Glomerular endothelial cell (primary cell): ENCODE data around the gene NUDT8. TPM values are rescaled to one million over a fixed set of nuclear protein-coding genes. Genes with fewer than 3 reads are reported as not detected.
"Not testable (repeated sequence)": the region's sequence is repeated elsewhere in the genome, so short reads cannot be mapped to it uniquely, and the experiment has no call there.

Experiments used
- DNase-seq: peaks from one replicate; pipeline ENCODE4 v3.0.0-alpha.2; 2011; ENCODE audit warnings: low read depth, low spot score; ENCODE audit errors: extremely low read depth
- total RNA-seq: library from RNA; depleted of rRNA; stranded (reverse); fragments of >200 nt; gene quantifications from 2 replicates; pipeline ENCODE4 v1.2.3, GENCODE V29; 2015

Gene NUDT8
- total RNA-seq, 1 donor from 2014 or later = 10.1 TPM

DNA sequence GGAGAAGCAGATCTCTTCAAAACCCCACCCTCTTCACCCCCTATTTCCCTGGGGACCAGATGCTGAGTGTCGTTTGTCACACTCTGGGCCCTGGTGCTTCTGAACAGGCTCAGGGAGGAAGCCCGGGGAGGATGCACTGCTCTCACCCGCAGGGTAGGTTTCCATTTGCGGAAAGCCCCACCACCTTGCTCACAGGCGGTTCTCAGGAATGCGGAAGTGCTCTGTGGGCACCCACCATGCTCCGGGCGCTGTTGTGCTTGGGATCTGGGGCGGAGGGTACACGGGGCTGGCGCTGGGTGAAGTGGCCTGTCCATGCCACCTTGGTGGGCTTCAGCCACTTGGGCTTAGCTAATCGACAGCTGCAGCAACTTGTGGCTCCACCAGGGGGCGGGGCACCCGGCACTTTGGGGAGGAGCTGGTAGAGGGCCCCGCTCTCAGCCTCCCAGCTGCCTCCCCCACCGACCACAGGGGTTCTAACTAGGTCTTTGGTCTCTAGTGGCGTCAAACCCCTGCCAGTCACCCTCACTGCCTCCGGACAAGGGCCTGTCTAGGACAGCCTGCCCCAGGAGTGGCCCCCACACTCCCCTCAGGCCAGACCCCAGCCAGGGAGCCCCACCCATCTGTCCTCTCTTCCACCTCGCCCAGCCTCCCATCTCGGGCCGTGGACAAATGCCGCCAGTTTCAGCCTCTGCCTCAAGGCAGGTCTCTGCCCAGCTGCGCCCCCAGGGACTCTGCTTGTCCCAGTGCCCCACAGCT, 15.6 kb downstream of the NUDT8 start:
- no peak for DNase-seq

GRCh38 chr11:67613313-67613959, 16.3 kb downstream of the NUDT8 start:
- no peak for DNase-seq

GRCh38 chr11:67612751-67613150, 17.0 kb downstream of the NUDT8 start:
- no peak for DNase-seq

GRCh38 chr11:67611704-67612587, 17.8 kb downstream of the NUDT8 start:
- no peak for DNase-seq

GRCh38 chr11:67611165-67611564, 18.6 kb downstream of the NUDT8 start:
- DNase-seq = no peak

- no peak for DNase-seq
Observed at GRCh38 chr11:67610302-67610868, 19.4 kb downstream of the NUDT8 start.

DNA sequence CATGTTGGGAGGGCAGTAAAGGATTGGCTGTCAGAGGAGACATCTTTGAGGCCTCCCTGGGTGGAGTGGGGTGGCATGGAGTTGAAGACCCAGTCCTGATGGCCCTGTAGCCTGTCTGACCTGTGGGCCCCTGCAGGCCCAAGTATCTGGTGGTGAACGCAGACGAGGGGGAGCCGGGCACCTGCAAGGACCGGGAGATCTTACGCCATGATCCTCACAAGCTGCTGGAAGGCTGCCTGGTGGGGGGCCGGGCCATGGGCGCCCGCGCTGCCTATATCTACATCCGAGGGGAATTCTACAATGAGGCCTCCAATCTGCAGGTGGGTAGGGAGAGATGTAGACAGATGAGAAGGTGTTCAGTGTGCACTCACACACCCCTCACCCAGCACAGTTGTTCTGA, 20.4 kb downstream of the NUDT8 start:
- DNase-seq = no peak

DNA sequence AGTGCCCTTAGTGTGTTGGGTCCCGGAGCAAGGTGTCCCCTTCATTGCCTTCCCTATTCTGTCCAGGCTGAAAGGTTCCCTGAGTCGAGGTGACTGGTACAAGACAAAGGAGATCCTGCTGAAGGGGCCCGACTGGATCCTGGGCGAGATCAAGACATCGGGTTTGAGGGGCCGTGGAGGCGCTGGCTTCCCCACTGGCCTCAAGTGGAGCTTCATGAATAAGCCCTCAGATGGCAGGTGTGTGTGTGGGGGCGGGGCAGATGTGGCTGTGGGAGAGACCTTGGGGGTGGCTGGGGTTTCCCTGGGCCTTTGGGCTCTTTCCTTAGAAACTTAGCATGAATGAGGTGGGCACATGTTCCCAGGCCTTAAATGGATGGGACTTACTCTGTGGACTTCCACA, 21.3 kb downstream of the NUDT8 start:
- DNase-seq = no peak

- no peak for DNase-seq
Observed at GRCh38 chr11:67607507-67607906, 22.2 kb downstream of the NUDT8 start.

DNA sequence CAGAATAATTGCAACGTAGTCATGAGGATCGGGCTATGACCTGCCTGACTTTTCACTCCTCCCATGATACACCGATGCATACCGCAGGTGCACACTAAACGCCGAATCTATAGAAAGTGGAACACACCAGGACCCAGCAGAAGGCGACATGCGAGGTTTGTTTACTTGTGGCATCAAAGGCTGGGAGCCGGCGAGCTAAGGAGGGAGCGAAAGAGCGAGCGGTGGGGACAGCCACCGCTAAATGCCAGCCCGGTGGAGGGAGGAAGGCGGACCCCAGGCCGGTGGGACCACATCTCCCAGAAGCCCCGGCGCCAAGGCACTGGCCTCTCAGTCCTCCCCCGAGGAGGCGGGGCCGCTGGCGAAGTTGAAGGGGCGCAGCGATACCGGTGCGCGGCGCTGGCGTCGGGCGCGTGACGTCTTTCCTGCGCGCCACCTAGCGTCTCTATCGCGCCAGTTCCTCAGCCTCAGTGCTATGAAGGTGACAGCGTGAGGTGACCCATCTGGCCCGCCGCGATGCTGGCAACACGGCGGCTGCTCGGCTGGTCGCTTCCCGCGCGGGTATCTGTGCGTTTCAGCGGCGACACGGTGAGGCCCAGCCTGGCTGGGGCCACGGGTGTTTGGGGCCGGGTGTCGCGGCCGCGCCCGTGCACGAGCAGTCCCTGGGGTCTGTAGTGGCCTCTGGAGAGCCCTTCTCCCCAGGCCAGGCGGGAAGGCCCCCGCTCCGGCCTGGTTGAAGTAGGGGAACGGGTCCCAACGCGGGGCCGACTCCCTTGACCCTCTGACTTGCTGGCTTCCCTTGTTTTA, 23.0 kb downstream of the NUDT8 start, which contains the start of gene NDUFV1:
Gene NDUFV1 (plus strand): TSS at position 445 of the 804 bp plus-strand sequence. CDS start 69 bp downstream, at position 514.
- DNase-seq = peak; percentile 34

- no peak for DNase-seq
Observed at GRCh38 chr11:67606093-67606491, 23.6 kb downstream of the NUDT8 start.

- no peak for DNase-seq
Observed at GRCh38 chr11:67605231-67606011, 24.3 kb downstream of the NUDT8 start.

- DNase-seq = no peak
Observed at GRCh38 chr11:67604815-67605214, 24.9 kb downstream of the NUDT8 start.

DNA sequence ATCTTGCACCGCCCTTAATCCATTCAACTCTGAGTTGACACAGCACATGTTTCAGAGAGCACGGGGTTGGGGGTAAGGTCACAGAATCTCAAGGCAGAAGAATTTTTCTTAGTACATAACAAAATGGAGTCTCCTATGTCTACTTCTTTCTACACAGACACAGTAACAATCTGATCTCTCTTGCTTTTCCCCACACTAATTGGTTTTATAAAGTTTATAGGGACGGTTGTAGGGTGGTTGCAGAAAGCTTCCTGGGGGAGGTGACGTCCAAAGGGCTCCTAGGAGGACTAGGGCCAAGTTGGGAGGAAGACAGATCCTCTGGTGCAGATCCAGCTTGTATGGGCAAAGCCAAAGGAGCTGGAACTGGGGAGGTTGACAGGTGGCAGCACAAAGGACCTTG, 25.6 kb downstream of the NUDT8 start:
- not testable (repeated sequence) for DNase-seq

DNA sequence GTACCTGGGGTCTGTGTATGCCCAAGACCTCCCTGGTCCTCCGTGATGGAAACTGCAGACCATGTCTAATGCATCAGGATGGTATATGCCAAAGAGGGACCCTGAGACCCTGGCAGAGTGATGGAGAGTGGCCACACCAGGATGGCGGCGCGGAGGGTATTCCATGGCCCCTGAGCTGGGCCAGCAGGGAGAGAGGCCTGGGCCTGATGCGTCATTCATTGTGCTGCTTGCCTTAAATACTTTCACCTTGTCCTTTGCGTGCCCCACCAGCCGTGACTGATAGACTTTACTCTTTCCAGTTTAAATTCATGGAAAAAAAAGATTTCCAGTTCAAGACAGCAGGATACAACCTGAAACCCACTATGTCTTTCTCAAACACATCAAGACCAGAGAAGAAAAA, 28.6 kb downstream of the NUDT8 start:
- no peak for DNase-seq

DNA sequence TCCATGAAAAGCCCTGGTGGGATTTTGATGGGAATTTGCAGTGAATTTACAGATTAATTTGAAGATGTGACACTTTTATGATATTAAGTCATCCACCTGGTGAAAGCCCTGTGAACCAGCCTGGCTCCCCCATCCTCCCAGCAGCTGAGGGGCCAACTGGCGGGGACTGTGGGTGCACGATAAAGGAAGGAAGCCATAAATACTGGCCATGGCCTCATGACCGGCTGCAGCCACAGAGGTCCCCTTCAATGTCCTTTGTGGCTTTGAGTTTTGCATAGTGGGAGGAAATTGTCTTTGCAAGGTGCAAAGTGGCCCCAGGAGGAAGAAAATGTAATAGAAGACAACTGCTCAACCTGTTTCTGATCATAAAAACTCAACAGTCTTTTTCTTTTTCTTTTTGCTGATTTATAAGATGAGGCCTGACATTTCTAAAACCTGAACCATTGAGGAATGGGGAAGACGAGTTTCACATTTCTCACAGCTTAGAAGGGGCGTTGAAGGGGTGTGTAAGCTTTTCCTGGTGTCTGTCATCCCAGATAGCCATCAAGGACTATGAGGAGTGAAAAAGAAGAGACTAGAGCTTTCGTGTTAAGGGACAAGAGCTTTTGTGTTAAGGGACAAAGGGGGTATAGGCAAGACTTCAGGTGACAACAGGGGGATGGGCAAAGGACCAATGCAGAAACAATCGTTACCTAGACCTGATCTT, 29.3 kb downstream of the NUDT8 start:
- no peak for DNase-seq

DNA sequence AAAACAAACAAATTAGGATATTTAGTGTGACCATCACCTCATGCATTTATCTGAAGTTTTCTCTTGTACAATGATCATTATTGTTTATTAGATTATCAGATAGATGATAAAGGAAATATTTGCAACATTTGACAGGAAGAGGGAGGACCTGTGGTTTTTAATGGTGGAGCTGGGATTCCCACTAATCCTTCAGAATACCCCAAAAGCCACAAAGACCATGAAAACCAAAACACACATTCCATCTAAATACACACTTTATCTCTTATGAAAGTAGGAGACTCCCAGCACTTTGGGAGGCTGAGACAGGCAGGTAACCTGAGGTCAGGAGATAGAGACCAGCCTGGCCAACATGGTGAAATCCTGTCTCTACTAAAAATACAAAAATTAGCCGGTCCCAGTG, 30.6 kb downstream of the NUDT8 start:
- DNase-seq = no peak

GRCh38 chr11:67597963-67598362, 31.8 kb downstream of the NUDT8 start:
- not testable (repeated sequence) for DNase-seq

- DNase-seq = not testable (repeated sequence)
Observed at GRCh38 chr11:67597458-67597857, 32.3 kb downstream of the NUDT8 start.
